ENCODE measurements around the gene RAB30.
"Not testable (repeated sequence)": the region's sequence is repeated elsewhere in the genome, so short reads cannot be mapped to it uniquely, and the experiment has no call there.

Gene RAB30

DNA sequence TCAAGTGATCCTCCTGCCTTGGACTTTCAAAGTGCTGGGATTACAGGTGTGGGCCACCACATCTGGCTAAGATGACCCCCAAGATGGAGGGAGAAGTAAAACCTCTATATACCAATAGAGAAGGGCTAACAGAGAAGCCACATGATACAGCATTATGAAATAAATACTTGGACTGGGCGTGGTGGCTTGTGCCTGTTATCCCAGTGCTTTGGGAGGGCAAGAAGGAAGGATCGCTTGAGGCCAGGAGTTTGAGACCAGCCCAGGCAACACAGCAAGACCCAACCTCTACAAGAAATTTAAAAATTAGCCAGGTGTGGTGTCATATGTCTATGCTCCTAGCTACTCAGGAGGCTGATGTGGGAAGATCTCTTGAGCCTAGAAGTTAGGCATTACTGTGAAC, 61.7 kb downstream of the RAB30 start:
- no peak for DNase-seq (ENCODE audit: low read depth)

DNA sequence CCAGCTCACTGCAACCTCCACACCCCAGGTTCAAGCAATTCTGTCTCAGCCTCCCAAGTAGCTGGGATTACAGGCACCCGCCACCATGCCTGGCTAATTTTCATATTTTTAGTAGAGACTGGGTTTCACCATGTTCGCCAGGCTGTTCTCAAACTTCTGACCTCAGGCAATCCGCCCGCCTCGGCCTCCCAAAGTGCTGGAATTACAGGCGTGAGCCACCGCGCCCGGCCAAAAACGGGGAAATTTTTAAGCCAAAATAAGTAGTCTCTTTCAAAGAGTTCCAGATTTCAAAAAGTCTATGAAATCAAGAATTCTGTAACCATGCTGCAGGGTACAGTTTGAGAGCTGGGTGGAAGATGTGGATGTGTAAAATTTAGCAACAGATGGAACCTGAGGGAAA, 62.6 kb downstream of the RAB30 start:
- not testable (repeated sequence) for DNase-seq (ENCODE audit: low read depth)

DNA sequence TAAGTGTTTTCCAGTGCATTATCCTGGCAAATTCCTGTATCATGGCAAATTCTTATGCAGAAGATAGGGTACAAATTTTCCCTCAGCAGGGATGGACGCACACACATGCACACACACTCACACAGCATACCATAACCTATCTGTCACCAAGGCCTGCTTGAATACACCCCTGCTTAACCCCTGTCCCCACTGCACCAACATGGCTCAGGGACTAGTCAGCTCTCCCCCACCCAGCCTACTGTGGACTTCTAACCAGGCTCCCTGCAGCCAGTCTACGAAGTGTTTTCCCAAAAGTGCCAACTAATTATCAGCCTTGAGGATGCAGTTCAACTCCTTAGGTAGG, 63.1 kb downstream of the RAB30 start:
- DNase-seq (ENCODE audit: low read depth) = no peak

DNA sequence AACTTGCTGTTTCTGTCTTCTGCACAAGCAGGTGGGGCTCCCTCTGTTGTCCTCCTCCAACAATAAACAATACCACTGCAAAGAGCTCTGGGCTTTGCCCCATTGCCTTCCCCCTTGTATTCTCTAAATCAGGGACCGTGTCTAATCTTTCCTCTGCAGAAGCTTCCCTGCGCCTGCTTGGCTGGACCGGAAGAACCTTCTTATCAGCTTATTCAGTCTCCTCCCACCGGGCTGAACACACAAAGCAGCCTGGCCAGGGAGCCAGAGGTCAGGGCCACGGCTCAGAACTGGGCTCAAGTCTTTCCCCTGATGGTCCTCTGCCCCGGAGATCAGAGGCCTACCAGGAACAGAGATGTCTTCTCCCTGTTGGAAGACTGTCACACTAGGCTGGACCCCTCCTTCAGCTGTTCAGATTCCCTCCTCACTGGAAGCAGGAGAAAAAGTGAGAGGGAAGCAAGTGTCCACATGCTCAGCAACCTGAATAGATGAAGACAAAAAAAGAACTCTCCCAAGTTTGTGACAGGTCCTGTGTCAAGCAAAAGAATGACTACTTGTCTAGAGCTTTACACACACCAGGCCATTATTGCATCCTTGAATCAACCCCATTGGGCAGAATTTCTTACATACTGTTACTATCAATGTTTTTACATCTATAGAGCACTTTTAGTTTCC, 63.7 kb downstream of the RAB30 start:
- no peak for DNase-seq (ENCODE audit: low read depth)

DNA sequence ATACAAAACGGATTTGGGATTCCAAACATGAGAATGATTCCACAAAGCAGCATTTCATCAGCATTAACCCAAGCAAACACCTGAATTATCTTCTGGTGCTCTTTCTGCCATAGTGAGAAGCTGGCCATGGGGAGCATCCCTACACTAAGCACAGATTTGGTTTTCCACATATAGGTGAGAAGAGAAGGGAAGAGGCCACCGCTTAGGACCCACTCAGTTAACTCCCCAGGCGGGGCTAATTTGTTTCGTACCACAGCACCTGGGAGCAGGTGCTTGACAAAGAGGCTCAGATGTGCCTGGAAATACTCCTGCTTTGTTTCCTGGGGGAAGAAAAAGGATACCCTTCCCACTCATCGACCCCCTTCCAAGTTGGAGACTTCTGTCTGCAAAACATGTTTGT, 64.2 kb downstream of the RAB30 start:
- no peak for DNase-seq (ENCODE audit: low read depth)

DNA sequence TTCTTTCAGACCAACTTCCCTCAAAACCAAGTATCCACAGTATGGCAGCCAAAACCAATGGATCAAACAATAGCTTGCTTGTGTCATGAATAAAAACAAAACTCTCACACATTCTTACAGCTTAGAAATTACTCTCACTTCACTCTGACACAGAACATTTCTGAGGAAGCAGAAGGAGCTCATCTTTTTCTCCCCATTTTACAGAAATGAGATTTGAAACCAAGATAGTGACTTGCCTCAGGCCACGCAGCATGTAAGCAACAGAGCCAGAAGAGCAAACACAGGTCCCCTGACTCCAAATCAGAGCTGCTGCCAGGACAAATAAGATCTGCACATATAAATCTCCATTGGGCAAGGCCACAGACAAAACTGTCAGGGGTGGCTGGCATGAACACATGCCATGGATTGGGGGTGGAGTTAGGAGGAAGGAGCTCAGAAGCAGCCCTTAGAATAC, 64.8 kb downstream of the RAB30 start:
- no peak for DNase-seq (ENCODE audit: low read depth)

DNA sequence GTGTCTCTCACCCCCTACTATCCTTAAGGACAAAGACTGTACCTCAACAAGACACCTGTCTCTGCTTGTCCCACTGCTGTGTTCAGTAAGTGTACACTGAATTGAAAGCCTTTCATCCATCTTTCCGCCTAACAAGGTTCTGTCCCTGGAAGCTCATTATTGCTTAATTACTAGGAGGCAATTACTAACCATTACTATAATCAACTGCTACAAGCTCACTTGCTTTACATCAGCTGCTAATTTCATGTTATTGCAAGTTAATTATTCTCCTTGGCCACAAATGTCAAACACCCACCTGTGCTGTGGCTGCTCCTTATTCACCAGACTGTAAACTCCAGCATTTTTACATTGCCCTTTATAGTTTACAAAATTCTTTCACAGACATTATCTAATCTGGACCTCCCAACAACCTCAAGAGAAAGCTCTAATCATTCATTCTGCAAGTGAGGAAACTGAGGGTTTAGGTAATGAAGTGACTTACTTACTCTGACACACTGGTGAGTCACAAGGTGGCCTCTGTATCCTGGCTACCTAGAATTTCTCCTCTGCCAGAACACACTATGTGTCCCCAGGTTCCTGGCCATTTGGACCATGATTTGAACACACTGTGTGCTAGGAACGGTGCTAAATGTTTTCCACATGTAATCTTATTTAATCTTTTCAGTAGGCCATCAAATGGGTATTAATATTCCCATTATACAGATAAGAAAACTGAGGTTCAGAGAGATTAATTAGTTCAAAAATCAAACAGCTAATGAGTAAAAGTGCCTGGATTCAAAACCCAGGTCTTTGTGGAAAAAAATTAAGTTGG, 66.7 kb downstream of the RAB30 start:
- no peak for DNase-seq (ENCODE audit: low read depth)

DNA sequence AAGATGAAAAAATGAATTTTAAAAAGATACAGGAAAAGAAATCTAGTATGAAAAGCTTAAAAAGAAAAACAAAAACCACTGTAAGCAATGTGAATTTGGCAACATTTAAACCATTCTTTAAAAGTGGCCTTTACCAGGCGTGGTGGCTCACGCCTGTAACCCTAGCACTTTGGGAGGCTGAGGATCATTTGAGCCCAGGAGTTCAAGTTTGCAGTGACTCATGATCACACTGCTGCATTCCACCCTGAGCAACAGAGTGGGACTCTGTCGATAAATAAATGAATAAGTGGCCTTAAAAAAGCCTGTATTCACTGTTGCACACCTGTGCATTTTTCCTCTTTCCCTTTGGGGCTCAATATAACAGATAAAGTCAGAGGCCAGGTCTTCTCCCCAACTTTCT, 69.2 kb downstream of the RAB30 start:
- no peak for DNase-seq (ENCODE audit: low read depth)

DNA sequence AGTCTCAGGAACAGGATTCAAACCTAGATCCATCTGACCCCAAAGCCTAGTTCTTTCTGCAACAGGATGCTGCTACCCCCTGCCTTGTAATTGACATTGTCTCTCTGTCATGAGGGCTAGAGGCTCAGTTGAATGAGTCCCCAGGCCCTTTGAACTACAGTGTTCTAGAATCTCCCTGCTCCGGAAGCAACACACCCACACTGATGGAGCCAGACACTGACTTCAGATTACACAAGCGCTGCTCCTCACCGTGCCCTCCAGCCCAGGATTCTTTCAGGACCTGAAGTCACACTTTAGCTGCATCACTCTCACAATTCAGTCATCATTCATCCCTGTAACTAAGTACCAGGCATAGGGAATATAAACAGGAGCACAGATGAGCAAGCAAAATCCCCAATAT, 69.6 kb downstream of the RAB30 start:
- no peak for DNase-seq (ENCODE audit: low read depth)

DNA sequence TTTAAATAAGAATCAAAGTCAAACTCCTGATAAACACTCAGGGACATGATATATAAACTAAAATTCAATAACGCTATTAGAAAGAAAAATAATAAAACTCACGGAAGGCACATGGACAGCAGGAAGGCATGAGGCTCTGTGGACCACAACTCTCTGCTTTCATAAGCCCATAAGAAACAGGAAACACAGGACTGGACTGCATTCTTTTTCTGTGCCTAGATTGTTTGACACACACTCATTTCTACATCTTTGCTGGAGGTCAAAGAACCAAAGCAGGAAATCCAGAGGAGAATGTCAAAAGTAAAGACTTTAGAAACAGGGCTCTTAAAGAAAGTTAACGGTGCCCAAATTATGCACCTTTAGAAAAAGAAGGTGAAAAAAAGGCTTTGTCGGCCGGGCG, 71.3 kb downstream of the RAB30 start:
- DNase-seq (ENCODE audit: low read depth) = no peak

DNA sequence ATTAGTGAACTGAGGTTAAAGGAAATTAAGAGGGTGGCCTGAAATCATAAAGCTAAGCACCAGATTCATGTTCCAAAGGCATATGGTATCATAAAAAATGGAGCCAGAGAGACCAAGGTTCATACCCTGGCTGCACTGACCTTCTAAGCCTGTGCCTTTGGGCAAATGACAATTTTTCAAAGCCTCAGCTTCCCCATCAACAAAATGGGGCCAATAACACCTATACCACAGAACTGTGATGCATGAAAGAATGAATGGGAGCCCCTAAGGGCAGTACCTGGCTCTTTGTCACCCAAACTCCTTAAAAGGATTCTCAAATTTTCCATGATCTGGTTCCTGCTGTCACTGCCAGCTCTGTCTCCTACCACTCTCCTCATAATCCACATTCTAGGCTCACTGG, 72.5 kb downstream of the RAB30 start:
- no peak for DNase-seq (ENCODE audit: low read depth)

DNA sequence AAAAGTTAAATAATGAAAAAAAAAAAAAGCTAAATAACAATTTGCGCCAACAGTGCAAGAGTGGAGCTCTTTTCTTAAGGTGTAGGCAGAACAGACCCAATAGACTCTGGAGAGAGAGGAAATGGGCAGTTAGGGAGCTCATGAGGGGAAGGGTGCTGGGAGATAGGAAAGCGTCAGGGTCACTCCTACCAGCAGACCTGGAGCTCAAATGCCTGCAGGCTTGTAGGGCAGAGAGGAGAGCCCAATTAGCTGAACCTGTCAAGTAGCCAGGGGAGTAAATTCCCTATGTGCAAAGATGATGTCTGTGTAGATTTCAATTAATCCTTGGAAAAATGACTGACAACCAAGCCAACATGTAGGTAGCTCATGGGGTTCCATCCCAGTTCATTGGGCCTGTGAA, 73.0 kb downstream of the RAB30 start:
- DNase-seq (ENCODE audit: low read depth) = no peak

DNA sequence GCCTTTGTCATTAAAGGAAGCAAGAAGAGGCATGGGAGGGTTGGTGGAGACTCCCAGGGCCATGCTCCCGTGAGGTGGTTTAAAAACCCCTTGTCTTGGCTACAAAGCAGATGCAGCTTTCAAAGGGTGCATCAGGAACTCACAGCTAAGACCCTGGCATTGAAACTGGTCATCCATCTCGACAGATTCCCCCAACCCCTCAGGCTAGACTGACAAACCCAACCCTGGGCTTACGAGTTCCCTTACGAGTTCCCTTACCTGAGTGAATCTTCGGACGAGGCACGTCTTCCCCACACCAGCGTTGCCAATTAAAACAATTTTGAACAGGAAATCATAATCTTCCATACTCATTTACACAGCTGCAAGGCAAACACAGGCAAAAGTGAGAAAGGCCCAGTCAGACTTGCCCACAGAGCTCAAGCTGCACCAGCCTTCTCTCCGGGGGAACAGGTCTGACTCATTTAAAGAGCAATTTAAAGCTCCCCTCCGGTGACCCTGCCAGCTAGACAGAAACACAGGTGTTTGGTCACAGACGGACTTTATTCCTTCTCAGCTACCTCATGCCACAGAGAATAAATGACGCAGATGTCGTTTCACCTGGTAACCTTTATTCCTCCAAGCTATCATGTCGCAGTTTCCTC, 74.6 kb downstream of the RAB30 start:
- no peak for DNase-seq (ENCODE audit: low read depth)

DNA sequence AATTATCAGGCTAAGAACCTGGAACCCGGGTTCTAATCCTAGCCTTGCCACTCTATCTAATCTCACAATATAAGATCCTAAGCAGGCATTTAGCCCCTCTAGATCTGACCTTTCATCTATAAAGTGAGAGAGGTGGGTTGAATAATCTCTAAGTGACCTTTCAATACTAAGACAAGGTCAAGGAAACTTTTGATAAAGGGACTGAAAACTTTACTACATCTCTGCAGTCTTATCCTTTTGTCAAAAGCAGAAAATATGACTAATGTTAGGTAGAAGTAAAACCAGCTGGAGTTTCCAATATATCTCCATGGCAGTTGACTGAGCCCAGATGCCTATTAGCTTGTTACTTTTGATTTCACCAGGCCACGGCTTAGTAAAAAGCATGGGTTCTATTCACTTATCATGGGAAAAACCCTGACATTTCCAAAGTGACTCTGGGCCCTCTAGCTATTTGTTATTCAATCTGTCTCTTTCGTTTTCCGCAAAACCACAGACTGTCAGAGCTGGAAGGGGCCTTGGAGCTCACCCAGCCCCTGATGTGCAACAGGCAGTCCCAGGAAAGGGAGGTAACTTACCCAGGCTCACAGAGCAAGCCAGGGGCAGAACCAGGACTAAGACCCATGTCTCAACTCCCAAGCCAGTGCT, 75.8 kb downstream of the RAB30 start:
- DNase-seq (ENCODE audit: low read depth) = peak; percentile 86

DNA sequence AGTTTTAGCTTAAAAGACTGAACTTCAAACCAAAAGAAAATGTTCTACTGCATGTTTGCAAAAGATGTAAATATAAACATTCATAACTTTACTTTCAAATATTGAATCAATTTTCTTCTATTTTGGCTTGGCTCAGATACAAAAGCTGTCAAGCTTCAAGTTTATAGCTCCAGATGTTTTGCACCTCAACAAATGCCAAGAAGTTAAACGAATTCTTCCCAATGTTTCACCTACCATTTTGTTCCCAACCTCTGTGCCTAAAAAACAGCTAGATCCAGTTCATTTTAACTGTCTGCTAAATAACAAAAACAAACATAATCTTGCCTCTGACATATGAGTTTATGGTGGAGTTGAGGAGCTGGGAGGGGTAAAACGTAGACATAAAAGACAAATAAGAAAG, 76.5 kb downstream of the RAB30 start:
- DNase-seq (ENCODE audit: low read depth) = peak; percentile 17

DNA sequence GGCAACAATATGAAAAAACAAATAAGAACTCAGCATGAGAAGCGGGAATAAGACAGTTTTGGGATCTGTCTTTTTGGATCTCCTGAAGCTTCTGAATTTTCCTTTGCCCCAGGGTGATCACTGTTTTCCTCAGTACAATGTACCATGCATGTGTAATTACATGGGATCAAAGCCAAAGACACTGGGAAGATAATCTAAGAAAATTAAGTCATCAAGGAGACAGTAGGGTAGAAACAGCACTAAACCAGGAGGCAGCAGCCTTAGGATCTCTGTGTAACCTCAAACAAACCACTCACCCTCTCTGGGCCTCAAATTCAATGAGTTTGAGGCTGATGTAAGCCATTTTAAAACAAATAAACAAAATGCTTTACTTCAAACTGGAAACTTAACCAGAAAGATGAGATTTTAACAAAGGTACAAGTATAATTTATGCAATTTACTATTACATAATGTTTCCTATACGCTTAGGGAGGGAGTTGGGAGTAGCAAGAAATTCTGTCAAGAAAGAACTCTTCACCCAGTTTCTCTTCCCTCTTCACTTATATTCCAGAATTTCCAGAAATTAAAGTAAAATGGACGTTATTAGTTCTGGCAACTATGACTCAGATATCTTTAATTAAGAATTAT, 77.0 kb downstream of the RAB30 start:
- no peak for DNase-seq (ENCODE audit: low read depth)

DNA sequence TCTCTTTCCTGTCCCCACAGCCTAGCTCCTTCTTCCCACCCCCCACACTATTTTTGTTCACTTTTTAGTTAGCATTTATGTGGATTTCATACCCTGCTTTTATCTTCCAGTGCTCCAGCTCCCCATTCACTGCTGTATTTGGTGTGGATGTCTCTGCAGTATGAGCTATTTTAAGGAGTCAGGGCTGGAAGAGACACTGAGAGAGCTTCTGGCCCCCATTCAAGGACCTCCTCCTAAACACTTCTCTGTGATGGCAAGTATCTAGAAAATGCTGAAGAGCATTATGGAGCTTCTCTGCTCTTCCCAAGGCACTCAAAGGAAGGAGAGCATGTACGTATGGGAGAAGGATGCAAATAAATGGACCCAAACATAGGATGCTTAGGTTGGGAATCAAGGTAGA, 79.5 kb downstream of the RAB30 start:
- no peak for DNase-seq (ENCODE audit: low read depth)

DNA sequence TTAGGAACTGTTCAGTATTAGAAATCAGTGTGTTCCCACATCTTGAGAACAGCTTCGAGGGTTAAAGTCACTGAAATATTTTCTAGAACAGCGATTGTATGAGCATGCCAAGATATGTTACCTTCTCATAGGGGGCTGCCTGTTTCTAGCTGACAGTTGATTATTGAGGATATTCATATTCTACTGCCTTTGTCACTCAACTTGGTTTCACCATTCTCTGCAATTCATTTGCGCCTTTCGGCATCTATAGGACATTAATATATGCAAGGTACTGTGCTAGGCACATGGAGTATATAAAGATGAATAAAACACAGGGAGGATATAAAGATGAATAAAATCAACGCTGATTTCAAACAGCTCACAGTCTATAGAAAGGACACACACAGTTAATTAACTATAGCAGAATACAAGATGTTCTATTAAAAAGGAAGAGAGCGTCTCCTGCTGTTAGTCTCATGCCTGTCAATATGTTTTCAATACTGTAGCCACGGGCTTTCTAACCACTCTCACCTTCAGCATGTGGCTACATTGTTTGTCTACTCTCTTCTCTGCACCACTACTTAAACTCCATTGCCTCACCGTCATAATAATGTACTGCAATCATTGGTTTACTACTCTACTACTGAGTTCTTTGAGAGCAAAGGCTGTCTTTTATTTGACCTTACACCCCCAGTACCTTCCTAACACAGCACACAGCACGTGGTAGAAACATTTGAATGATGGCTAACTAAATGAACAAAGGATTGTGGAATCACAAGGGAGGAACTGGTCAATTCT, 81.9 kb downstream of the RAB30 start:
- DNase-seq (ENCODE audit: low read depth) = no peak

DNA sequence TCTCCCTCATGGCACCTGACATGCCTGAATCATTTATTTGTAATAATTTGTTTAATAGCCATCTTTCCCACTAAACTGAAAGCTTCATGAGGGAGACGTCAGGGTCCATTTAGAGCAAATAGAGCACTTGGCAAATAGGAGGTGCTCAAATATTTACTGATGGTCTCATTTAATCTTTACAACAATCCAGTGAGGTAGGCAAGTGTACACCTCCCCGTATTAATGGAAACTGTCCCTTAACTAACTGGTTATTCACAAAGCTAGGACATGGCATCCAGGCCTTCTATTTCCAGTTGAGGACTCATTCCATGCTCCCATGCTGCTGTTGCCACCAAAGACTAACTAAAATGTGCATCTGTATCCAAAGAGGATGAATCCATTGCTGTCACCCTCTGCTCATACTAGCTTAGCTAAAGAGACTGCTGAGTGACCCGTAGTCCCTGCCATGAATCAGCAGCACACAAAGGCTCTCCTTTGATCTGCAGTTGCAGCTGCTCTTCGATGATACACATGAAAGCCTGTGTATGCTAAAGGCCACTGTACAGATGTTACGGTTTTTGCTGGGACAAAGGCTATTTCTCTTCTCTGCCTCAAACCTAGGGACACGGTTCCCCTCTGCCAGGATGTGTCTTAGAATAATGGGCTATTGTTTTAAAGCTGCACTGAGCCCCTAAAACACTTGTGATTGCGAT, 82.6 kb downstream of the RAB30 start:
- no peak for DNase-seq (ENCODE audit: low read depth)

DNA sequence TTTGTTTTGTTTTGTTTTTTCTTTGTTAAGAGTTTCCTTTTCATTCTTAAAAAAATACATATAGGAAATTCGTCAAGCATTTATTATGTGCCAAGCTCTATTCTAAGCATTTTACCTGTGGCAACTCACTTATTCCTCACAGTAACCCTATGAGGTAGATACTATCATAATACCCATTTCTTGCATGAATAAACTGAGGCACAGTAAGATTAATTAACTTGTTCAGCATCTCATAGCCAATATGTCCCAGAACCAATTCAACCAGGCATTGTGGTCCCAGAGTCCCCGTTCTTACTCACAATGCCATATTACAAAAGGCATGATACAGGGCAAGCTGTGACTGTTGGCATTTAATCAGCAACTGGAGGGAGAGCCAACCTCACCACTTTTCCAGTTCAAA, 83.7 kb downstream of the RAB30 start:
- DNase-seq (ENCODE audit: low read depth) = no peak

DNA sequence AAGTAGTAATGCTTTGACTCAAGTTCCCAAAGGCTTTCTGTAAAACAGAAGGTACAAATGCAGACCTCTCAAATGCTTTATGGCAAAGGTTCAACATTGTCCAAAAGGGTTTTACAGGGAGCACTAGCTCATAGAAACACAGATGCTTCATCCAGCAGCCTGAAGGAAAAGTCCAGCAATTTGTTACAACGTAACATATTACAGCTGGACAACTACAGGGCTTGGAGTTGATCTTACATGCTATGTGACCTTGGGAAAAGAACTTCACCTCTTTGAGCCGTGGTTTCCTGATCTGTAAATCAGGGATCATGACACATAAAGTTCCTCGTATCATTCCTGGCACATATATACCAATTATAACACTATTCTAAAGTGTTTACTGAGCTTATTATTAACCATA, 85.3 kb downstream of the RAB30 start:
- DNase-seq (ENCODE audit: low read depth) = no peak
